Left renal cortex interstitium (tissue), 4 donors: ENCODE data around the gene STK35. TPM values are rescaled to one million over a fixed set of nuclear protein-coding genes. Genes with fewer than 3 reads are reported as not detected.

ENCODE experiments used
- DNase-seq, 4 donors: peaks; one replicate each; pipeline ENCODE4 v3.0.0-alpha.2; 2013; ENCODE audit warnings: low read depth in 4 of 4, low spot score in 2 of 4, missing footprints in 1 of 4
- polyA plus RNA-seq, 4 donors: library from polyadenylated mRNA; unstranded; fragments of 120-200 nt; gene quantifications; one replicate each; pipeline ENCODE4 v1.2.1, GENCODE V29; 2013; ENCODE audit not compliant: insufficient read length in 4 of 4

The STK35 gene
- polyA plus RNA-seq, 4 donors: 15.3 to 21.1 (median 17.0) TPM

GRCh38 chr20:2132461-2132901 is 30.9 kb downstream of the STK35 start:
- DNase-seq: no peak

GRCh38 chr20:2133318-2134183 is 31.9 kb downstream of the STK35 start:
- DNase-seq: no peak

GRCh38 chr20:2135013-2135412 is 33.4 kb downstream of the STK35 start:
- no peak for DNase-seq

DNA sequence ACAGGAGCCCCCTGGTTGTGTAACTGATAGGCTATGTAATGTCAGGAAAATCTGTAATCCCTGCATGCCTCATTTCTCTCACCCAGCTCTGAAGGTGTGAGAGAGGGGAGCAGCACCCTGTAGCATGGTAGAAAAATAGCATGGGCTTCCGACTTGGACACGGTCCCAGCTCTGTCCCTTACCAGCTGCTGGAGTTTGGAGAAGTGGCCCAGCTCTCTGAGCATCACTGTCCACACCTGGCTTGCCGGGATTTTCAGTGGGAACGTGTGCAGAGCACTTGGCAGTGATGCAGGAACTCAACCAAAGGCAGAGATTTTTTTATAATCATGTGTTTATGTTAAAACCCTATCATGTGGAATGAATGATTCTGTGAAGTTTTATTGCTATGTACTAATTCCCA is 34.6 kb downstream of the STK35 start:
- no peak for DNase-seq

DNA sequence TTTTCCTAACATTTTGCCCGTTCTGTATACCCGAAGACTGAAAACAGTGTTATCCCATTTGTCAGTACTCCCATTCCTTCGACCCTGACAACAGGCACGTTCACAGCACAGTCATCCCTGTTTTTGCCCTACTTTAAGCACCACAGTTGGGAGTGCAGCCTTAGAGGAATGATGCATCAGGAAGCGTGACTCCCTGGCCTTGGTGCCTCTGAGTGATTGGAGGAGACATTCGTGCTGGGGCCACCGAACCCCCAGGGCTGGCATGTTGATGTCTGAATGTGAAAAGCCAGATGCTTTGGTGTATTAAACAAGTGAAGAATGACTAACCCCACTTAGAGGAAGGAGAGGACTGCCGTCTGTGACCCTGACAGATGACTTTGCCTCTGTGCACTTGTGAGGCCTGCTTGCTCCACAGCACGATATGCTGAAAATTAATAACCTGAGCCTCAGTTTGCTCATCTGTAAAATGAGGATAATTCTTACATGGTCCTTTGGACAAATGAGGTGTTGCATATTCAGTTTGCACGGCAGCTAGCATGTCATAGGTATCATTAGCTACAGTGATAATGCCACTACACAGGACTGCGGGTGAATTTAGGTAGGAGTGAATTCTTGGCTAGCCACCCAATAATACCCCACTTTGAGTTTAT is 36.0 kb downstream of the STK35 start:
- no peak for DNase-seq

DNA sequence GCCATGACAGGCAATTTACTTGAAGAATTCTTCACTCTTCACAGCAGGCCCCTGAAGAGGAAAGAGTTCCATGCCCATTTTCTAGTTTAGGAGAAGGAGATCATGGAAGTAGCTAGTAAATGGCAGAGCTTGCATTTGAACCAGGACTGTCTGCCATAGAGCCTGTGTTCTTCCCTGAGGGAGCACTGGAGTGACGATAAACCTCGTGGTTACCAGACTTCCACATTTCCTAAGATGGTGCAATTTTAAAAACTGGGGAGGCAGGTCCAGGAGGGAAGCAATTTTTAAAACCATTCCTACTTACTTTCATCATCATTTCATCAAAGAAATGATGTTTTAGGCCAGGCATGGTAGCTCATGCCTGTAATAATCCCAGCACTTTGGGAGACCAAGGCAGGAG is 36.8 kb downstream of the STK35 start:
- DNase-seq: no peak

- no peak for DNase-seq
These were observed 37.6 kb downstream of the STK35 start for GRCh38 chr20:2139250-2139649.

- DNase-seq: no peak
These were observed 38.1 kb downstream of the STK35 start for GRCh38 chr20:2139736-2140135.

DNA sequence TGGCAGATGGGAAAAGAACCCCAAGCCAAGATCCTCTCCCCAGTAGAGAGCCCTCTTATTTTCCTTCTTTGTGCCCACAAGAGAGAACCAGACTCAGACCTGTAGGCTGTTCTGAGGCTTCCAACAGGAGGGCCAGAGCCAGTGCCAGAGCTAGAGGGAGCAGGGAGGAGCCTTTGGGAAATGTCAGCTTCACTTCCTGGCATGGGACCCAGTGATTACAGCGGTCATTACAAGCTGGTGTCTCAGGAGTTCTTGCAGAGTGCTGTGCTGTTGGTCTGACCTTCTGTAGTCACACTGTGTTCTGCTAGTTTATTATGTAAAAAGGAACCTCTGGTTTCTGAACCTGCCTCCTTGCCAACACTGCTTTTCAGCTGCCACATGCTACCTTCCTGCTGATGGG is 38.9 kb downstream of the STK35 start:
- DNase-seq: no peak

DNA sequence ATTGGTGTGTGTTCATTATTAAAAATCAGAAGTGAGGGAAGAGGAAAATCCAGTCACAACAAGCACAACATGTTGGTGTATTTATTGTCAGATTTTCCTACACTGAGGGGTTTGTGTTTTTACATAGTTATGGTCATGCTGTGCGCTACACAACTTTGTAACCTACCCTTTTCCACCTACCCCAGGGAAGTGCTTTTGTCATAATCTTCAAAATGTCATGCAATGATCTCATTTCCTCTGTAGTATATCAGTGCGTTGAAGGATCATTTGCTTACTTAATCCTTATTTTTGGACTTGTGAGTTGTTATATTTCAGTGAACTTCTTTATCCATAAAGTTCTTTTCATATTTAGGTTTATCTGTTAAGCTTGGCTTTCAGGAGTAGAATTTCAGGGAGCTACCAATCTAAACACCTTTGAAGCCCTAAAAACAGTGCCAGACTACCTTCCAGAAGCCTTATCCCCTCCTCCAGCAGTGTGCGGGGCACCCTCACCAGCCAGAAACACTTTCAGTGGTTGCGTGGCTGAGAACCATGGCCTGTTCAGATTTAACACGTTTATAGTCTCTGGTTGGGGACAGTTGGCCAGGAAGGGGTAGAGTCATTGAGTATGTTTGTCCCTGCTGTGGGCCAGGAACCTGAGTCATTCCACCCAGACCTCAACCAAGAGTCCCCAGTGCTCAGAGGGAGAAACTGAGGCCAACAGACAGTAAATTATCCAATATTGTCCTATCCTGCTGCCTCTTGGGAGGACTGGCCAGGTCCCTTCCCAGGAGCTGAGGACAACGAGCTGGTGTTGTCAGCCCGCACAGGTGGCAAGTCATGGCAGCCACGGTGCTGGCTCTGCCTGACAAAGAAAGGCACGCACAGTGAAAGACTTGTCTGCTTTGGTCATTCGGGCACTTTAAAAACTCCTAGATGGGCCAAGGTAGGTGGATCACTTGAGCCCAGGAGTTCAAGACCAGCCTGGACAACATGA is 40.3 kb downstream of the STK35 start:
- DNase-seq: no peak

GRCh38 chr20:2142649-2143048 is 41.0 kb downstream of the STK35 start:
- DNase-seq: no peak

DNA sequence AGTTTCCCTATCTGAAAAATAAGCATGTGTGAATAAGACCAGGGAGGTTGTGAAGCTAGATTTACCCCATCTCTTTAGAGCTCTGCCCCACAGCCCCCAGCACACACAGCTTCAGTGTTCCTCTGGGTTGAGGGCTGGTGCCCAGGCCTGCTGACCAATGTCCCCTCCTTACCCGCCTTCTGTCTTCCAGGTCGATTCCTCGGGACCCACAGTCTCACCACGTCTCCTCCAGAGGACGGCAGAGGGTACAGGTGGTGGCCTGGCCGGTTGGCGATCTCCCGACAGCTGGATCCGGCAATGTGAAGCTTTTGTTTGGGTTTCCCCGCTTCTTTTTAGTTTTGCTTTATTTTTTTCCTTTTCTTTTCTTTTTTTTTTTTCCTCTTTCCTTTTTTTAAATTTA is 42.0 kb downstream of the STK35 start:
- no peak for DNase-seq

- no peak for DNase-seq
These were observed 43.2 kb downstream of the STK35 start for GRCh38 chr20:2144850-2145249.

GRCh38 chr20:2145376-2145775 is 43.7 kb downstream of the STK35 start:
- no peak for DNase-seq

- DNase-seq: no peak
These were observed 44.6 kb downstream of the STK35 start for GRCh38 chr20:2146080-2146867.

- no peak for DNase-seq
These were observed 47.9 kb downstream of the STK35 start for GRCh38 chr20:2149507-2149906.

DNA sequence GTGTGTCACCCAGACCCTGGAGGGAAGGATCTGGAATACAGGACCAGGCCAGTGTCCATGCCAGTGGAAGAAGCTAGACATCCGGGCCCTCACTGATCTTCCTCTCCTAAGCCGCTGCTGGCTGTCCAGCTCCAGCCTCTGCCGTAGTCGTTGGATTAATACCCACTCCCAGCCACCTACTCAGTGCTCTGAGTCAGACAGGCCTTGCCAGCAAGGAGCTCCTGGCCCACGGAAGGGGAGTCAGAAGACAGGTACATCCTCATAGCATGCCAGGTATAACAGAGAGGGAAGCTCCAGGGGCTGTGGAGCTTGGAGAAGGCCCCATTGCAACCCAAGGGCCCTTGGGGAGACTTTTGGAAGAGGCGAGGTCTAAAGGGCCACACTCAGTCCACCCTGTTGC is 49.0 kb downstream of the STK35 start:
- no peak for DNase-seq

DNA sequence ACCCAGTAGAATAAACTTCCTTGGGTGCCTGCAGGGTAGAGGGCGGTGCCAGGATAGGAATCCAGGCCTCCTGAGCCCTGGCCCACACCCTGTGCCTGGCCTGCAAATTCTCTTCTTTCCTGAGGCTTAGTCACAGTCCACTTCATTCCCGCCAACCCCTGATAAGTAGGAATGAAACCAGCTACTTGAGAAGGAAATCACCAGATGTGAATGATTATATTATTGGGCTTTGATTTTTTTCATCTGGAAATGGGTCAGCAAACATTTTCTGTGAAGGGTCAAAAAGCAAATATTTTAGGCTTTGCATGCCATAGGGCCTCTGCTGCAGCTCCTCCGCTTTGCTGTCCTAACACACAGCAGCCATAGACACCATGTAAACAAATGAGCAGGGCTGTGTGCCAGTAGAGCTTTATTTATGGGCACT is 50.2 kb downstream of the STK35 start:
- peak in 1 of 4 donors; percentile 21 for DNase-seq

- DNase-seq: no peak
These were observed 50.7 kb downstream of the STK35 start for GRCh38 chr20:2152317-2152716.

DNA sequence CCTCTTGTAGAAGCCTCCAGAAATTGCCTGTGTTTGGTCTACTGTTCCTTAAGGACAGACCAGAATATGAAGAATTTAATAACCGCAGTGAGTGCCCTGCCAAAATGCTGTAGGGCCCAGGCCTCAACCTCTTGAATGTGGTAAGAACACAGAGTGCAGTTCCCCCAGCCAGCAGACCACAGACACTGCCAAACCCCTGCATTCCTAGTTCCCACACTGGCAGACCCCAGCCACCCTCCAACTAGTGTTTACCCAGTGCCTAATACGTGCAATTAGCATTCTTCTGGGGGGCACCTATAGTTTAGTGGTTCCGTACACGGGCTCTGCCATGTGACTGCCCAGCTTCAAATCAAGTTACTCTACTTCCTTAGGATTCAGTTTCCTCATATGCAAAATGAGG is 51.7 kb downstream of the STK35 start:
- no peak for DNase-seq
